Upper lobe of left lung (tissue), 6 donors: Measurements from ENCODE around the gene PTPN11. TPM values are rescaled to one million over a fixed set of nuclear protein-coding genes. Genes with fewer than 3 reads are reported as not detected.

ENCODE experiments used
- ATAC-seq, 2 donors: fragments of 200-7000 bp; cut with Tn5 transposase; one replicate each; pipeline ENCODE4 v1.9.1; 2022; ENCODE audit warnings: mild to moderate bottlenecking in 2 of 2, moderate library complexity in 2 of 2; ENCODE audit not compliant: low FRiP score in 2 of 2
- DNase-seq, 2 donors: peaks; one replicate each; pipeline ENCODE4 v3.0.0-alpha.2; 2019 to 2020
- H3K27ac ChIP-seq, 4 donors: fragments of 200-600 bp; sonication (generic); one replicate each; pipeline ENCODE4 v1.5.1; 2016 to 2019
- H3K27me3 ChIP-seq, 4 donors: fragments of 200-600 bp; sonication (generic); one replicate each; pipeline ENCODE4 v1.5.1; 2017 to 2019
- H3K36me3 ChIP-seq, 4 donors: fragments of 200-600 bp; sonication (generic); one replicate each; pipeline ENCODE4 v1.5.1; 2016 to 2019
- H3K4me1 ChIP-seq, 4 donors: fragments of 200-600 bp; sonication (generic); one replicate each; pipeline ENCODE4 v1.5.1; 2018 to 2019
- H3K4me3 ChIP-seq, 4 donors: fragments of 200-600 bp; sonication (generic); one replicate each; pipeline ENCODE4 v1.5.1; 2017 to 2019; ENCODE audit warnings: mild to moderate bottlenecking in 2 of 4, moderate library complexity in 1 of 4
- H3K9me3 ChIP-seq, 4 donors: fragments of 200-600 bp; sonication (generic); one replicate each; pipeline ENCODE4 v1.5.1; 2018 to 2019
- CTCF ChIP-seq, 6 experiments: fragments of 450-650 bp in 4 of 6; fragments of 200-600 bp in 2 of 6; sonication (generic) in 2 of 6; IDR thresholded peaks; one replicate each; pipeline ENCODE4 v1.5.1; 2016 to 2019; ENCODE audit warnings: antibody characterized with exemption in 6 of 6
- EP300 ChIP-seq, 4 donors: sonication (generic); formaldehyde crosslinking; IDR thresholded peaks; one replicate each; pipeline ENCODE4 v1.5.1; 2017; ENCODE audit warnings: antibody characterized with exemption in 4 of 4, control low read depth in 2 of 4
- POLR2A ChIP-seq, 4 donors: fragments of 450-650 bp; IDR thresholded peaks; one replicate each; pipeline ENCODE4 v1.5.1; 2016 to 2017; ENCODE audit warnings: antibody characterized with exemption in 4 of 4, mild to moderate bottlenecking in 2 of 4
- POLR2AphosphoS5 ChIP-seq, 2 donors: sonication (generic); formaldehyde crosslinking; IDR thresholded peaks; one replicate each; pipeline ENCODE4 v1.5.1; 2017; ENCODE audit warnings: antibody characterized with exemption in 2 of 2
- WGBS, 2 donors: methylation state at CpG; one replicate each; pipeline ENCODE4 v1.1.5; 2017 to 2018; 5-methylcytosine and 5-hydroxymethylcytosine counted together
- total RNA-seq, 6 donors: library from RNA; depleted of rRNA in 4 of 6; stranded (reverse); fragments of >200 nt in 4 of 6; gene quantifications; one replicate each; pipeline versions ENCODE4 v1.1.0 to v1.2.1, GENCODE V29; 2016 to 2021
- donor health status: DM: no; HTN: no; CAD: no; lungs with moderate emphysema.
- donor health status: DM: no; HTN: yes; CAD: no; lungs with severe emphysema.

Gene PTPN11
- total RNA-seq, 6 donors from 2014 or later, result 52.0 to 99.1 (median 84.5) TPM

- Histone ChIP-seq H3K9me3 (no peaks in the 10 kb centered on the region), H3K4me1 (no peaks in the 10 kb centered on the region), H3K36me3 (no peaks in the 10 kb centered on the region), H3K4me3 (no peak overlapping the region), H3K27ac (no peak overlapping the region), H3K27me3 (no peaks in the 10 kb centered on the region)
- DNase-seq (no peak), ATAC-seq (no peak)
- WGBS, 2 donors, result 100% methylated on average over 1 of the region's 1 CpG
- no peak for TF ChIP-seq EP300 (IDR thresholded peaks at IDR 0.05)
- no peak for TF ChIP-seq POLR2A (IDR thresholded peaks at IDR 0.05)
These were observed 109.8 kb downstream of the PTPN11 start for GRCh38 chr12:112528521-112528920.

DNA sequence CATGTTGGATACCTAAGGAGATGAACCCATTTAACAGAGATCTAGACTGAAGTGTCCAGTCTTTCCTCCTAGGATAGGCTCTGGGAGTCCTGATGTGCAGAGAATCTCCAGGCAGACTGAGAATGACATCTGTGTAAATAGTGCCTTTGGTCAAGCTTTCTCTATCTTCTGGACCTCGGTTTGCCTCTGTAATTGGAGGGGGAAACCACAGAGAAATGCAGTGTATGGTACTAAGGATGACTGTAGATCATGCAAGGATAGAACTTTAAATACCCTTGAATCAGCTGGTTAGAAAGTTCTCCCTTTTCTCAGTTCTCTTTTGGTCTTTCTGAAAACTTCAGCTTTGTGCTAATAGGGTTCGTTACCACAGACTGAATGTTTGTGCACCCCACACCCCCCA, 112.2 kb downstream of the PTPN11 start:
- H3K4me1 ChIP-seq, result no peaks in the 10 kb centered on the region
- H3K36me3 ChIP-seq, result no peaks in the 10 kb centered on the region
- 66 to 70% methylated on average over 2 of the region's 2 CpGs for WGBS, 2 donors
- H3K4me3 ChIP-seq, result no peak overlapping the region
- DNase-seq (no peak), ATAC-seq (no peak)
- H3K27me3 ChIP-seq, result no peaks in the 10 kb centered on the region
- H3K27ac ChIP-seq, result no peak overlapping the region
- TF ChIP-seq EP300 (IDR thresholded peaks at IDR 0.05) (no peak), CTCF (IDR thresholded peaks at IDR 0.05) (no peak), POLR2AphosphoS5 (IDR thresholded peaks at IDR 0.05) (no peak), POLR2A (IDR thresholded peaks at IDR 0.05) (no peak)
- no peaks in the 10 kb centered on the region for H3K9me3 ChIP-seq

DNA sequence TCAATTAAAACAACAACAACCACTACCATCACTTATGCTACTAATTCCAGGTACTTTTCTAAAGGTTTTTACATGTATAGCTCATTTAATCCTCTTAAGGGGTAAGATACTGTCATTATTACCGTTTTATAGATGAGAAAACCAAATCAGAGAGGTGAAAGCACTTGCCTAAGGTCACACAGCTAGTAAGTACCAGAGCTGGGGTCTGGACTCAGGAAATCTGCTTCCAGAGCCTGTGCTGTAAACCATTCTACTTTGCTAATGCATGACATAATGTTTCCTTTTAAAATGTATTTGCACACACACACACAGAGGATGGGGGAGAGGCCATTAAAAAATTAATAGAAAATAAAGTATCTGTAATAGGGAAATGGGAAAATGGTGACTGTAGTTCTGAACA, 113.4 kb downstream of the PTPN11 start:
- no peaks in the 10 kb centered on the region for H3K27me3 ChIP-seq
- ATAC-seq (no peak), DNase-seq (no peak)
- H3K4me3 ChIP-seq, result no peak overlapping the region
- H3K9me3 ChIP-seq, result no peaks in the 10 kb centered on the region
- no peaks in the 10 kb centered on the region for H3K36me3 ChIP-seq
- no peaks in the 10 kb centered on the region for H3K4me1 ChIP-seq
- whole genome bisulfite sequencing, 2 donors, result 86 to 91% methylated on average over 1 of the region's 1 CpG
- H3K27ac ChIP-seq, result no peak overlapping the region
- TF ChIP-seq POLR2A (IDR thresholded peaks at IDR 0.05) (no peak), EP300 (IDR thresholded peaks at IDR 0.05) (no peak), POLR2AphosphoS5 (IDR thresholded peaks at IDR 0.05) (no peak), CTCF (IDR thresholded peaks at IDR 0.05) (no peak)

DNA sequence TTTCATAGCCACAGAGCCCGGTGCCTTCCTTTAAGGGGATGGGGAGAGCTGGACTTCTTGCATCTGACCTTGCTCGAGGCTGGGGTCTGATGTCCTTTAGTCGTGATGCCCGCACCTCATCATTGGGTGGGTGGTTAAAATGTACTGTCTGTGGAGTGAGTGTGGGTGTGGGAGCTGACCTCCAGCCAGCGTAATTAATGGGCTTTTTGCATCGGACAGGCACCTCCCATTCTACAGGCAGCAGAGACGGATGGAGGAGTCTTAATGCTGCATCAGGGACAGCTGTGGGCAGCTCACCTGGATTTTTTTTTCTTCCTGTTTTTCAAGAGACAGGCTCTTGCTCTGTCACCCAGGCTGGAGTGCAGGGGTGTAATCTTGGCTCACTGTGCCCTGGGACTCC, 114.8 kb downstream of the PTPN11 start:
- H3K9me3 ChIP-seq, result no peaks in the 10 kb centered on the region
- no peaks in the 10 kb centered on the region for H3K36me3 ChIP-seq
- H3K27ac ChIP-seq, result no peak overlapping the region
- H3K27me3 ChIP-seq, result no peaks in the 10 kb centered on the region
- no peak for DNase-seq
- TF ChIP-seq POLR2AphosphoS5 (IDR thresholded peaks at IDR 0.05) (no peak), POLR2A (IDR thresholded peaks at IDR 0.05) (no peak), CTCF (IDR thresholded peaks at IDR 0.05) (no peak), EP300 (IDR thresholded peaks at IDR 0.05) (no peak)
- H3K4me1 ChIP-seq, result no peaks in the 10 kb centered on the region
- ATAC-seq, result no peak
- 79 to 80% methylated on average over 6 to 7 of the region's 7 CpGs for WGBS, 2 donors
- no peak overlapping the region for H3K4me3 ChIP-seq

- Histone ChIP-seq H3K36me3 (no peaks in the 10 kb centered on the region), H3K27me3 (no peaks in the 10 kb centered on the region), H3K27ac (no peak overlapping the region), H3K4me1 (no peaks in the 10 kb centered on the region), H3K9me3 (no peaks in the 10 kb centered on the region), H3K4me3 (no peak overlapping the region)
- DNase-seq (no peak), ATAC-seq (peak in 1 of 2 donors; percentile 8)
- WGBS, 2 donors, result 88 to 89% methylated on average over 6 of the region's 6 CpGs
- TF ChIP-seq CTCF (IDR thresholded peaks at IDR 0.05) (no peak), POLR2AphosphoS5 (IDR thresholded peaks at IDR 0.05) (no peak), EP300 (IDR thresholded peaks at IDR 0.05) (no peak), POLR2A (IDR thresholded peaks at IDR 0.05) (no peak)
These were observed 116.3 kb downstream of the PTPN11 start for GRCh38 chr12:112535017-112535416.
